ENCODE data around the gene IREB2. TPM values are rescaled to one million over a fixed set of nuclear protein-coding genes. Genes with fewer than 3 reads are reported as not detected.
A peak's percentile ranks its signal among the peaks of the same experiment; 100 is the strongest.

The IREB2 gene
- total and polyA plus RNA-seq, 2 experiments from 2014 or later, result 23.4 to 68.4 TPM

DNA sequence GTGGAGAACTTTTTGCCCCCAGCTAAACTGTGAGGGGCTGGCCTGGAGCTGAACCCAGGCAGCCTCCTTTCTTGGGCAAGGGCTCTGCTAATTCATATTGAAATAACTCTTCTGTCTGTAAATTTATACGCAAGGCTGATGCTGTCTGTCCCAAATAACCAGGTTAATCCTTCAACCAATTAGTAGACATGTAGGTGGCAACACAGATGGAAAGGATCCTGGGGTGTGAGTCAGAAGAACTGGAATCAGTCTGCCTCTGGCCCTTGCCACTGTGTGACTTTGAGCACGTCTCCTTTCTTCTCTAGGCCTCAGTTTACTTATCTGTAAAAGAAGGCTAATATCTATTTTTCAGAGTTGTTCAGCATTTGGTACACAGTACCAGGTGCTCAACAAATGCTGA is 48.3 kb upstream of the IREB2 start:
- Histone ChIP-seq H3K4me2 (no peak overlapping the region), H3K27me3 (ENCODE audit: insufficient read depth) (no peaks in the 10 kb centered on the region), H3K36me3 (ENCODE audit: insufficient read depth) (no peaks in the 10 kb centered on the region), H3K79me2 (replicated peaks; ENCODE audit: insufficient read depth) (no peaks in the 10 kb centered on the region), H2AFZ (peak overlapping the region; percentile 92; the same call in 1 of the 2 replicates), H3K4me1 (ENCODE audit: insufficient read depth) (peaks cover 27% of the 10 kb centered on the region), H3K4me3 (no peak overlapping the region), H4K20me1 (replicated peaks; ENCODE audit: insufficient read depth) (no peaks in the 10 kb centered on the region), H3F3A (replicated peaks; ENCODE audit: low read depth) (no peaks in the 10 kb centered on the region), H3K27ac (ENCODE audit: low read depth) (no peak overlapping the region), H3K9me2 (ENCODE audit: insufficient read depth) (no peaks in the 10 kb centered on the region)
- no peaks in the 10 kb centered on the region for H3K36me3 Mint-ChIP-seq (ENCODE audit: low read depth)
- H3K9me3 Mint-ChIP-seq, result no peaks in the 10 kb centered on the region; the same call in 2 of the 3 replicates
- DNase-seq (ENCODE audit: low spot score) (no peak), ATAC-seq (no peak)
- TF ChIP-seq STAT1 (IDR thresholded peaks at IDR 0.05; ENCODE audit: unreplicated experiment) (no peak), JUNB (IDR thresholded peaks at IDR 0.05; ENCODE audit: unreplicated experiment) (no peak), NANOG (IDR thresholded peaks at IDR 0.05; ENCODE audit: borderline replicate concordance) (no peak), POLR2AphosphoS5 (IDR thresholded peaks at IDR 0.05; ENCODE audit: low read depth) (no peak), ZNF331 (CRISPR knock-in tag; IDR thresholded peaks at IDR 0.05; ENCODE audit: low read depth) (no peak), CREB1 (CRISPR knock-in tag; IDR thresholded peaks at IDR 0.05; ENCODE audit: low read depth) (no peak), ZNF462 (CRISPR knock-in tag; IDR thresholded peaks at IDR 0.05) (no peak), EZH2phosphoT487 (IDR thresholded peaks at IDR 0.05; ENCODE audit: unreplicated experiment) (no peak), EZH2 (IDR thresholded peaks at IDR 0.05; ENCODE audit: low read depth, unreplicated experiment) (no peak), ZNF114 (CRISPR knock-in tag; IDR thresholded peaks at IDR 0.05) (no peak), ETS1 (IDR thresholded peaks at IDR 0.05) (no peak)
- TF ChIP-seq, protein P1, sequence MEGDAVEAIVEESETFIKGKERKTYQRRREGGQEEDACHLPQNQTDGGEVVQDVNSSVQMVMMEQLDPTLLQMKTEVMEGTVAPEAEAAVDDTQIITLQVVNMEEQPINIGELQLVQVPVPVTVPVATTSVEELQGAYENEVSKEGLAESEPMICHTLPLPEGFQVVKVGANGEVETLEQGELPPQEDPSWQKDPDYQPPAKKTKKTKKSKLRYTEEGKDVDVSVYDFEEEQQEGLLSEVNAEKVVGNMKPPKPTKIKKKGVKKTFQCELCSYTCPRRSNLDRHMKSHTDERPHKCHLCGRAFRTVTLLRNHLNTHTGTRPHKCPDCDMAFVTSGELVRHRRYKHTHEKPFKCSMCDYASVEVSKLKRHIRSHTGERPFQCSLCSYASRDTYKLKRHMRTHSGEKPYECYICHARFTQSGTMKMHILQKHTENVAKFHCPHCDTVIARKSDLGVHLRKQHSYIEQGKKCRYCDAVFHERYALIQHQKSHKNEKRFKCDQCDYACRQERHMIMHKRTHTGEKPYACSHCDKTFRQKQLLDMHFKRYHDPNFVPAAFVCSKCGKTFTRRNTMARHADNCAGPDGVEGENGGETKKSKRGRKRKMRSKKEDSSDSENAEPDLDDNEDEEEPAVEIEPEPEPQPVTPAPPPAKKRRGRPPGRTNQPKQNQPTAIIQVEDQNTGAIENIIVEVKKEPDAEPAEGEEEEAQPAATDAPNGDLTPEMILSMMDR (conservative IDR thresholded peaks at IDR 0.05; ENCODE audit: low read depth in 2 of 2), result no peak
- H3K4me3 Mint-ChIP-seq, result no peak overlapping the region
- H3K27ac Mint-ChIP-seq, result no peak overlapping the region
- peaks cover 51% of the 10 kb centered on the region for H3K4me1 Mint-ChIP-seq
- H3K27me3 Mint-ChIP-seq (ENCODE audit: insufficient read depth, low read depth, poor library complexity), result peaks cover 8% of the 10 kb centered on the region

Measured in GM23338 (cell line).